OCI-M1 (cell line): Measurements from ENCODE around the gene FUT2.
"Not testable (repeated sequence)": the region's sequence is repeated elsewhere in the genome, so short reads cannot be mapped to it uniquely, and the experiment has no call there.

Experiments
- DNase-seq: peaks from one replicate; lab custom pipeline; 2025; lab: John Stamatoyannopoulos, UW

Gene FUT2

GRCh38 chr19:48670699-48671445 is 24.9 kb upstream of the FUT2 start:
- no peak for DNase-seq

GRCh38 chr19:48671446-48671995 is 24.2 kb upstream of the FUT2 start:
- DNase-seq: no peak

- DNase-seq: no peak
Measured at GRCh38 chr19:48672994-48673393, 22.8 kb upstream of the FUT2 start, which contains the start of gene NTN5. Gene NTN5 (minus strand): TSS chr19:48673017. CDS start chr19:48670986, 2,031 bp downstream.

- no peak for DNase-seq
Measured at GRCh38 chr19:48673436-48674100, 22.2 kb upstream of the FUT2 start.

- DNase-seq: no peak
Measured at GRCh38 chr19:48674216-48674809, 21.5 kb upstream of the FUT2 start.

DNA sequence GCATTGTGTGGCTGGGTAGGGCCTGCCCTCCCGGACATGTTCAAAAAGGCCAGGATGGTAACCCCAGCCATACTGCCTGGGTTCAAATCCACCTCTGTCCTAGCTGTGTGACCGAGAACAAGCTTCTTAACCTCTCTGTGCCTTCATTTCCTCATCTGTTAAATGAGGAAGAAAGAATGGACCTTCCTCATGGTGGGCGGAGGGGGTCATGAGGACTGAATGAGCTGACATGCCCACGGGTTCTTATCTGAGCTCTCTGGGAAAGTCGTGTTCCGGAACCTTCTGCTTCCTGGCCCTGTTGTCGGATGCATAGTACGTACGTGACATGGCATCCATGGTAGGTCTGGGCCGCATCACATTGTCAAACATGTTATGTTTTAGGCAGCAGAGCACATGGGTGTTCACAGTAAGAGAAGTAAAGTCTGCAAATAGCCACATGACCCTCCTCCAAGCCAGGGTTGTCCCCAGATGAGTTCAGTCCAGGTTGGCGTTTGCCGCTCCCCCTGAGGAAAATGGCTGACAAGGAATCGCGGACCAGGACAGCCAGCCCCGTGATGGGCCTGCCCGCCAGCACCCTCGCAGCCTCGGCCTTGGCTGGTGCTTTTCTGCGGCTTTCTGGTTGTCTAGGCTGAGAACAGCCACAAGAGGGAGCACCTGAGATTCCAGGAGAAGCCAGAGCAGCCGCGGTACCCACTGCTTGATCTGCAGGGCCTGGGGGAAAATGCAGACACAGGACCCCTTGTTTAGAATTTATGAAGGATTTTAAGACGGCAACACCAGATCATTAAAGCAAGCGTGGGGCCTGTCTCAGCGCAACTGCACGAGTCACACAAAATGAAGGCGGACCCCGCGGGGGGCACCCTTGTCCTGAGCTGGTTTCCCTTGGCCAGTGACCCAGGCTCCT is 20.6 kb upstream of the FUT2 start:
- DNase-seq: peak; percentile 92

DNA sequence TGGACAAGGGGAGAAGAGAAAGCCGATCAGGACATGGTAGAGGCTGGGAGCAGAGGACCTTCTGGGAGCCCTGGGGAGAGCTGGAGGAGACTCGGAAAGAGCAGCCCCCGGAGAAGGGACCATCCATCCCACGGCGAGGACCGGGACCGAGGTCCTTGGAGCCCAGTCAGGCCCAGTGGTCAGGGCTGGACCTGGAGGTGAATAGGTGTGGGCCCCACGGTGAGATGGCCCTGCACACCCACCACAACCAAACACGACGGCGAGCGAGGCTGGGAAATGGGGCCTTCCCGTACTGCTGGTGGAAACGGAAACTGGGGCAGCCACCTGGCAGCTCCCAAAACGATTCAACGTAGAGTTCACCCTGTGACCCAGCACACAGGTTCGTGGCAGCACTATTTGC is 19.3 kb upstream of the FUT2 start:
- no peak for DNase-seq

GRCh38 chr19:48676887-48677286 is 18.9 kb upstream of the FUT2 start:
- no peak for DNase-seq

DNA sequence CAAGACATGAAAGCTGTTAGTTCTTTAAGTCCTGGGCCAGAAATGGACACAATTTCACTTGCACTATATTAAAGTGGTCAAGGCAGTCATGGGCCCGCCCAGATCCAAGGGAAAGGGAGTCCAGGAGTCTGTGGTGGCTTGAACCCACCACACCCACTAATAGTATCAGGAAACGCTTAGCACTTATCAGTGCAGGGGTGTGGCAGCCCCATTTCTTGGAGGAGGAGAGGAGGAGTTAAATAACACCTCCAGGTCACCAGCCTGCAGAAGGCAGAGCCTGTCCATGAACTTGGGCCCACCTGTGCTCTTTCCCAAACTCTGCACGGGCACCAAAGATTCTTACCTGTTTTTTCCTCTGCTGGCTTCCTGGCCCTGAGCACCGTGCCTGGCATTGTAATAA is 17.6 kb upstream of the FUT2 start:
- peak; percentile 38 for DNase-seq

GRCh38 chr19:48680006-48680405 is 15.8 kb upstream of the FUT2 start:
- DNase-seq: not testable (repeated sequence)

GRCh38 chr19:48680436-48681126 is 15.2 kb upstream of the FUT2 start:
- DNase-seq: no peak

DNA sequence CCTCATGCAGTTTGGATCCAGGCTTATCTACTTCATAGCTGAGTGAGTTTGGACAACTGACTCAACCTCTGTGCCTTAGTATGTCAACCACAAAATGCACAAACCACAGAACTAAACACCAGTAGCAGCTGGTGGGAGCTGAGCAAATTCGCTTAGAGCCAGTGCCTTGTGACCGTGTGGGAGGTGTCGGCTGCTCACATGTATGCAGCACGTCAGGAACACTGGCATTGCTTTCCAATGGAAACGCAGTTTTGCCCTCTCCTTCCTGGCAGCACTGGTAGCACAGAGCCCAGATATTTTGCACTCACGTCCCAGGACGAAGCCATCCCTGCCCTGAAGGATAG is 14.7 kb upstream of the FUT2 start:
- peak; percentile 94 for DNase-seq

DNA sequence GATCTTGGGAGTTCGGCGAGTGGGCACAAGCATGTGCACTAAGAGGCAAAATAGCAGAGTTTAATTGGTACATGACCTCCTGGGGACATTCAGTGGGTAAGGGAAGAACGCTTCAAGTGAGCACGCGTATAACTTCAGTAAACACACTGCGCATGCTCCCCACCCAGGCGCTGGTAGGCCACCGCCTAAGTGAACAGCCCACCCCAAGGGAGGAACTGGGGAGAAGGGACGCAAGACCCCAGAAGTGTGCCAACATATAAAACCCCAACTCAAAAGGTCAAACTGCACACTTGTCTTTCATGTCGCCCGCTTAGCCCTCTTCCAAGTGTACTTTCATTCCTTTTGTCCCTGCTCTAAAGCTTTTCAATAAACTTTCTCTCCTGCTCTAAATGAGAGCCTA is 12.4 kb upstream of the FUT2 start:
- no peak for DNase-seq

DNA sequence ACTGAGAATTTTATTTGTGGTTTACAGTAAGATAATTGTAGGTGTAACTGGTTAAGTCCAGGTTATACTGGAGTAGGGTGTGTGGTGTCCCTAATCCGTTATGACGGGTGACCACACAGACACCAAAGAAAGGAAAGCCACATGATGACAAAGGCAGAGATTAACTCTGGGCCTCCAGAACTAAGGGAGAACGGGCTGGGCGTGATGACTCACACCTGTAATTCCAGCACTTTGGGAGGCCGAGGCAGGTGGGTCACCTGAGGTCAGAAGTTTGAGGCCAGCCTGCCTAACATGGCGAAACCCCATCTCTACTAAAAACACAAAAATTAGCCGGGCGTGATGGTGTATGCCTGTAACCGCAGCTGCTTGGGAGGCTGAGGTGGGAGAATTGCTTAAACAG is 10.2 kb upstream of the FUT2 start:
- DNase-seq: no peak

- DNase-seq: no peak
Measured at GRCh38 chr19:48686088-48686487, 9.7 kb upstream of the FUT2 start.

DNA sequence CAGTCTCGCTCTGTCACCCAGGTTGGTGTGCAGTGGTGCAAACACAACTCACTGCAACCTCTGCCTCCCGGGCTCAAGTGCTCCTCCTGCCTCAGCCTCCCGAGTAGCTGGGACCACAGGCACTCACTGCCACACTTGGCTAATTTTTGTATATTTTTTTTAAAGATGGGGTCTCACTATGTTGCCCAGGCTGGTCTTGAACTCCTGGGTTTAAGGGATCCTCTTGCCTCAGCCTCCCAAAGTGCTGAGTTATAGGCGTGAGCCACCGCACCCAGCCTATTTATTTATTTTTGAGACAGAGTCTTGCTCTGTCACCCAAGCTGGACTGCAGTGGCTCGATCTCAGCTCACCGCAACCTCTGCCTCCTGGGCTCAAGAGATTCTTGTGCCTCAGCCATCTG is 9.1 kb upstream of the FUT2 start:
- not testable (repeated sequence) for DNase-seq

DNA sequence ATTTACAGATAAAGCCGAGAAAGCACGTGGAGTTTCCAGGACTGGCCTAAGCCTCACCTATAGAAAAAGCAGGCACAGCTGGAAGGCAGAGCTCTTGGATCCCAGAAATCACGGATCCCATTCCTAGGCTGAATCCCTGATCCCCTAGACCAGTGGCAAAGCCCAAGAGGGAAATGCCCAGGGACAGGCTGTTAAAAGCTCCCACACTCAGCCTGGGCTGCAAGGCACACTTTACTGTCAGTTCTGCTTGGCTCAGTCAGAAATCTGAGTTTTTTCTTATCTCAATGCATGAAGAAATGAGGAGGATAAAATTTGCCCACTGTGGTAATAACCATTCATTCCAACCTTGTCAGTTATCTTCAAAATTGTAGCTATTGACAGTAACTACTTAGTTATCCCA is 8.0 kb upstream of the FUT2 start:
- DNase-seq: no peak

DNA sequence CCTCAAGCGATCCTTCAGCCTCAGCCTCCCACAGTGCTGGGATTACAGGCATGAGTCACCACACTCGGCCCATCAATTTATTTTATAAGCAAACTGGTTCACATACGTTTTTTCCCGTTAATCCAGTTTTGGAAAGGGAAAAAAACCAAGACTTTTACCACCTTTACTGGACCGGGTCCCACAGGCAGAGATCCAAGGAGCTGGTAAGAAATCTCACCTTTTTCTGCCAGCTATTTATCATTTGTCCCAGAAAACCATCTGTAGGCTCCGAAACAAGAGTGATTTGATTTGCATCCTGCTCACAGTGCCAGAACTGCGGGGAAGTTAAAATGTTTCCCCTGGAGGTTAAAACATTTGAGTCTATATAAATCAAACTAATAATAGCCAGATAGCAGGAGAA is 6.3 kb upstream of the FUT2 start:
- DNase-seq: no peak

DNA sequence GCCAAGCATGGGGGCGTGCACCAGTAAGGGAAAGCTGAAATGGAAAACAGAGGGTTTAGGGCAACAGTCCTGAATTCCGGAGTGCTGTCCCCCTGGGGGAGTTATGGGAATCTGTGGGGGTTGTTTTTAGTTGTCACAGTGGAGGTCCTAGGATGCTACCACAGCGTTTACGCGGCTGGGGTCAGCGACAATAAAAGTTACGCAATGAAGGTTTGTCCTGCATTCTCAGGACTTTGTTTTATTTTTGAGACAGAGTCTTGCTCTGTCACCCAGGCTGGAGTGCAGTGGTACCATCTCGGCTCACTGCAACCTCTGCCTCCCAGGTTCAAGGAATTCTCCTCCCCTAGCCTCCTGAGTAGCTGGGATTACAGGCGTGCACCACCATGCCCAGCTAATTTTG is 2.1 kb upstream of the FUT2 start:
- not testable (repeated sequence) for DNase-seq

DNA sequence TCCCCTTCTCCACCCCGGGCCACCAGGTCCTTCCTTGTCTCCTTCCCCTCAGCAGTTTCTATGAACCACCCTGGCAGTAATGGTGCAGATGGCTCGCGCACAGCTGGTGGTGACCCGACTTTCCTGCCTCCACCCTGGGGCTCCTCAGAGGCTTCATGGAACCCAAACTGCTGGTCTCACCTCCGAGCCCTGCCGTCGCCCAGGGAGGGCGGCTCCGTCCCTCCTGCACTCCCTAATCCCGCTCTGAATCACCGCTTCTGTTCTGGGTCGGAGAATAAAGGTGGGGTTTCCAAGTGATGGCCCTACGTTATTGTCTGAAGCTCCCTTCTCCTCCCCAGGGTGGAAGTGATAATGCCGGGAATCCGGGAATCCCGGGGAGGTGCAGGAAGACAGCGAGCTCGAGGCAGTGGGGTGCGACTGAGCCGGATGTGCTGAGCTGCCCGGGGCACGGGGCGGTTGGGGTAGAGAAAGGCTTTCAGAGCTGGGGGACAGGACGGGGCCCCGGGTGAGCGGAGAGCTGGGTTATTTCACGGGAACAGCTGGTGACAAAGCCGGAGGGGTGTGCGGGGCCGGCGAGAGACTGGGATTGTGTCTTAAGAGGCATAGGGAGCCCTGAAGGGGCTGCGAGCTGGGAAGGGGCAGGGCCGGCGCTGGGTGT is 711 bp downstream of the FUT2 start:
- DNase-seq: no peak

DNA sequence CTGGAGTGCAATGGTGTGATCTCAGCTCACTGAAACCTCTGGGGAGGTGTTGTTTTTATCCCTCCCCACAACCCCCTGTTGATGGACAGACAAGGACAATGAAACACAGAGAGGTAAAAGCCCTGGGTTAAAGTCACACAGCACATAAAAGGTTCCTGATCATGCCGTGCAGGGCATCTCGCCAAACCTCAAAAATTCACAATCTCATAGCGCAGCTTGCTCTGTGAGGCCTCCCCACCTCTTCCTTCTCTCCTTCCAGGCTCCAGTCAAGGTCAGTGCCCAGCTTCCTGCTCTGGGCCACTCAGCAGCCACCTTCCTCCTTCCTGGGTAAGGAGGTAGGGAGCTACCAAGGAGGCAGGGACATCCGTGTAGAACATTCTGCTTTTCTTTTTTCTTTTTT is 2.3 kb downstream of the FUT2 start:
- DNase-seq: peak; percentile 79
